ENCODE data around the gene ATXN7L2. TPM values are rescaled to one million over a fixed set of nuclear protein-coding genes. Genes with fewer than 3 reads are reported as not detected.
"Not testable (repeated sequence)": the region's sequence is repeated elsewhere in the genome, so short reads cannot be mapped to it uniquely, and the experiment has no call there.

ATXN7L2 gene
- total and polyA plus RNA-seq, 8 donors = 4.7 to 11.7 (median 8.1) TPM

DNA sequence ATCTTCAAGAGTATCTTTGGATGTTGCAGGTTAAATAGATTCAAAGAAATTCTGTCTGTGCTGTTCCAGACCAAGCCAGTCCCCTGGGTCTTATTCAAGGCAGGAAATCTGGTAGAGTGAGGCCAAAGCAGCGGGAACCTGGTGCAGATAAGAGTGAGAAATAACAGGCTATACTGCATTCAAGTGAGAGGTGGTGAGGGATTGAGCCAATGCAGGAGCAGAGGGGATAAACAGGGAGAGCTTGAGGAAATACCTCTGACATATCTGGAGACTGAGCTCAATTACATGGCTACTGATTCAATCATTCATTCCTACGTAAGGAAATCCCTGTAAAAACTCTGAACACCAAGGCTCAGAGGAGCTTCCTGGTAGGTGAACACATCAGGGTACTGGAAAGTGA is 40.2 kb upstream of the ATXN7L2 start:
- Histone ChIP-seq H3K27me3 (peaks cover 0 to 48% of the 10 kb centered on the region in 2 donors), H3K36me3 (no peaks in the 10 kb centered on the region), H3K4me1 (no peaks in the 10 kb centered on the region), H3K4me3 (no peak overlapping the region), H3K9me3 (no peaks in the 10 kb centered on the region), H3K27ac (no peak overlapping the region)
- TF ChIP-seq, protein P1, sequence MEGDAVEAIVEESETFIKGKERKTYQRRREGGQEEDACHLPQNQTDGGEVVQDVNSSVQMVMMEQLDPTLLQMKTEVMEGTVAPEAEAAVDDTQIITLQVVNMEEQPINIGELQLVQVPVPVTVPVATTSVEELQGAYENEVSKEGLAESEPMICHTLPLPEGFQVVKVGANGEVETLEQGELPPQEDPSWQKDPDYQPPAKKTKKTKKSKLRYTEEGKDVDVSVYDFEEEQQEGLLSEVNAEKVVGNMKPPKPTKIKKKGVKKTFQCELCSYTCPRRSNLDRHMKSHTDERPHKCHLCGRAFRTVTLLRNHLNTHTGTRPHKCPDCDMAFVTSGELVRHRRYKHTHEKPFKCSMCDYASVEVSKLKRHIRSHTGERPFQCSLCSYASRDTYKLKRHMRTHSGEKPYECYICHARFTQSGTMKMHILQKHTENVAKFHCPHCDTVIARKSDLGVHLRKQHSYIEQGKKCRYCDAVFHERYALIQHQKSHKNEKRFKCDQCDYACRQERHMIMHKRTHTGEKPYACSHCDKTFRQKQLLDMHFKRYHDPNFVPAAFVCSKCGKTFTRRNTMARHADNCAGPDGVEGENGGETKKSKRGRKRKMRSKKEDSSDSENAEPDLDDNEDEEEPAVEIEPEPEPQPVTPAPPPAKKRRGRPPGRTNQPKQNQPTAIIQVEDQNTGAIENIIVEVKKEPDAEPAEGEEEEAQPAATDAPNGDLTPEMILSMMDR (IDR thresholded peaks at IDR 0.05) = no peak
- ATAC-seq (no peak), DNase-seq (no peak)
- intact Hi-C loops (cut with DNase I) = no loop called here

DNA sequence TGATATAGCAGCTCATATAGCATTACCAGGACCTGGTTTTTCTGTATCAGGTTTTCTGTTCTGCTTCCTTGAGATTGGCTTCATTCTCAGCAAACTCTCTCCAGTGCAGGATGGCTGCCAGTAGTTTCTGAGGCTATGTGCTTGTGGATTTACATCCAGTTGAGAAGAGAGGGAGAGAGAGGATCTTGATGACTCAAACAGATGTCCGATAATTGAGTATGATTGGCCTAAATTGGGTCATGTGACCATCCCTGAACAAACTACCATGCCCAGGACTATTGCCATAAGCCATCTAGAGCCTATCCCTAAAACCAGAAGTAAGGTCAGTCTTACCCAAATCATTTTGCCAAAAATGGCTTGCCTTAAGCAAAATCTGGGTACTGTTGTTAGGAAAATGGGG is 39.4 kb upstream of the ATXN7L2 start:
- peaks cover 0 to 48% of the 10 kb centered on the region in 2 donors for H3K27me3 ChIP-seq
- TF ChIP-seq, protein P1 (IDR thresholded peaks at IDR 0.05) = no peak

DNA sequence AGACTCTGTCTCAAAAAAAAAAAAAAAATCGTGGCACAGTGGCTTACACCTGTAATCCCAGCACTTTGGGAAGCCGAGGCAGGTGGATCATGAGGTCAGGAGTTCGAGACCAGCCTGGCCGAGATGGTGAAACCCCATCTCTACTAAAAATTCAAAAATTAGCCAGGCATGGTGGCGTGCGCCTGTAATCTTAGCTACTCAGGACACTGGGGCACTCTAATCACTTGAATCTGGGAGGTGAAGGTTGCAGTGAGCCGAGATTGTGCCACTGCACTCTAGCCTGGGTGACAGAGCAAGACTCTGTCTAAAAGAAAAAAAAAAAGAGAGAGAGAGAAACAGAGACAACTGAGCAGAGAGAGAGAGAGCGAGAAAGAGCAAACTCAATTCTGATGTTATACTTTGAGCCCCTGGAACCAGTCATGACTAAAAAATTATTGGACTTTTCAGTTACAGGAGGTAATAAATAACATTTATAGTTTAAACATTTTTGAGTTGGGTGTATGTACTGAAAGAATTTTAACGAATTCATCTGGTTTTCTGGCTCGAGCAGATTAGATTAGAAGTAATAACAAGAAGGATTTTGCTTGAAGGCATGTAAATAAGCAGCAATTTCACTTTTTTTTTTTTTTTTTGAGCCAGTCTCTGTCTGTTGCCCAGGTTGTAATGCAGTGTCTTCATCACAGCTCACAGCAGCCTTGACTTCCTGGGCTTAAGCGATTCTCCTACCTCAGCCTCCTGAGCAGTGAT is 37.6 kb upstream of the ATXN7L2 start:
- H3K9me3 ChIP-seq; H3K4me3 ChIP-seq; intact Hi-C loops (cut with DNase I); ATAC-seq; H3K36me3 ChIP-seq; DNase-seq; H3K27ac ChIP-seq; H3K4me1 ChIP-seq: not testable (repeated sequence)
- peaks cover 0 to 60% of the 10 kb centered on the region in 2 donors for H3K27me3 ChIP-seq

More for the DNA sequence above, 39.4 kb upstream of the ATXN7L2 start:
- DNase-seq (no peak), ATAC-seq (no peak)
- Histone ChIP-seq H3K4me3 (no peak overlapping the region), H3K36me3 (no peaks in the 10 kb centered on the region), H3K4me1 (no peaks in the 10 kb centered on the region), H3K9me3 (no peaks in the 10 kb centered on the region), H3K27ac (no peak overlapping the region)
- intact Hi-C loops (cut with DNase I) = no loop called here

DNA sequence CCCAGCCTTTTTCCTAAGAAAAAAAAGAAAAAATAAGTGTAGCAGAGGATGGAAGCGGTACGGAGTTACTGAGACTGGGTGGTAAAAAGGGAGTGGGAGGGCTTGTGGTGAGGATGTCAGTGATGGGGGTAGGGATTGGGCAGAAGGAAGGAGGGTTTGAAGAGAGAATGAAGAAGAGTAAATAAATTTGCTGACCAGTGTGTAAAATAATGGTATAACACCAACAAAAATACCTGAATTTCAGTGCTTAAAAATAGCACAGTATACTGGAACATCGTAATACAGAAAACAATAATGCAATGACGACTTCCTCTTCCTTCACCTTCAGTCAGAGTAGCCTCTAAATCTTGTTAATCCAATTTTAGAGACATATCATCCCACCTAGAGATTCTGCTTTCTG is 36.2 kb upstream of the ATXN7L2 start:
- H3K4me3 ChIP-seq = no peak overlapping the region
- TF ChIP-seq, protein P1 (IDR thresholded peaks at IDR 0.05) = no peak
- H3K36me3 ChIP-seq = no peaks in the 10 kb centered on the region
- ATAC-seq (no peak), DNase-seq (no peak)
- no peaks in the 10 kb centered on the region for H3K9me3 ChIP-seq
- no peak overlapping the region for H3K27ac ChIP-seq
- H3K4me1 ChIP-seq = no peaks in the 10 kb centered on the region
- intact Hi-C loops (cut with DNase I) = no loop called here
- H3K27me3 ChIP-seq = peaks cover 0 to 72% of the 10 kb centered on the region in 2 donors

DNA sequence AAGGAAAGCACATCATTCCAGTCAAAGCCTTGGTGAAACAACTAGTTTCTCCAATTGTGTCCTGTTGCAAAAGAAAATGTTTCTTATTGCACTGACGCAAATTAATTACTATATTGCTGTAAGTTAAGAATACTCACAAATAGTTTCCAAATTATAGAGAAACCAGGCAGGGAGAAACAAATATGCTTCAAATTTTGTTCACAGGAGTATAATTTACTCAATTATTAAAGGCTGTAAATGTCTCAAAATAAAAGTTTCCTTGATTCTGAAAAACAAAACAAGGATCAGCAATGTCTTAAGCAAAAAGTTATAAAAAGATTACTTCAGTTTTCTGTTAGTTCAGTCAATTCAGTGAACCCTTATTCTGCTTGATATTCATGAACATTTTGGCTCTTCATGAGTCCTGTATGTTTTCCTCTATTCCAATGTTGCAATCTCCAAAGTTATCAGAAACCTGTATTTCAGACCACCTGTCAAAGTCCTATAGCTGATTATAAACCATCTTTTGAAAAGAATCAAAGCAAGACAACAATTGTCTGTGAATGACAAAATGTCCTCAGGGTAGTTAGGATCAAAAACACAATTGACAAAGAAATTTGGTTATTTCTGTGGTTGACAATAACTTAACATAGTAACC is 29.1 kb upstream of the ATXN7L2 start:
- intact Hi-C loops (cut with DNase I) = no loop called here
- DNase-seq (no peak), ATAC-seq (no peak)
- H3K36me3 ChIP-seq = no peaks in the 10 kb centered on the region
- H3K27me3 ChIP-seq = peaks cover 0 to 42% of the 10 kb centered on the region in 2 donors
- peaks cover 0 to 11% of the 10 kb centered on the region in 2 donors for H3K9me3 ChIP-seq
- TF ChIP-seq, protein P1 (IDR thresholded peaks at IDR 0.05) = no peak
- no peak overlapping the region for H3K27ac ChIP-seq
- no peaks in the 10 kb centered on the region for H3K4me1 ChIP-seq
- no peak overlapping the region for H3K4me3 ChIP-seq
